ENCODE data around the gene KIF16B.
"Not testable (repeated sequence)": the region's sequence is repeated elsewhere in the genome, so short reads cannot be mapped to it uniquely, and the experiment has no call there.

KIF16B gene

GRCh38 chr20:16472045-16472872 lies 101.0 kb downstream of the KIF16B start:
- no peak for DNase-seq

- no peak for DNase-seq
Observed at GRCh38 chr20:16469395-16469905, 103.8 kb downstream of the KIF16B start.

GRCh38 chr20:16462711-16463110 lies 110.5 kb downstream of the KIF16B start:
- no peak for DNase-seq

DNA sequence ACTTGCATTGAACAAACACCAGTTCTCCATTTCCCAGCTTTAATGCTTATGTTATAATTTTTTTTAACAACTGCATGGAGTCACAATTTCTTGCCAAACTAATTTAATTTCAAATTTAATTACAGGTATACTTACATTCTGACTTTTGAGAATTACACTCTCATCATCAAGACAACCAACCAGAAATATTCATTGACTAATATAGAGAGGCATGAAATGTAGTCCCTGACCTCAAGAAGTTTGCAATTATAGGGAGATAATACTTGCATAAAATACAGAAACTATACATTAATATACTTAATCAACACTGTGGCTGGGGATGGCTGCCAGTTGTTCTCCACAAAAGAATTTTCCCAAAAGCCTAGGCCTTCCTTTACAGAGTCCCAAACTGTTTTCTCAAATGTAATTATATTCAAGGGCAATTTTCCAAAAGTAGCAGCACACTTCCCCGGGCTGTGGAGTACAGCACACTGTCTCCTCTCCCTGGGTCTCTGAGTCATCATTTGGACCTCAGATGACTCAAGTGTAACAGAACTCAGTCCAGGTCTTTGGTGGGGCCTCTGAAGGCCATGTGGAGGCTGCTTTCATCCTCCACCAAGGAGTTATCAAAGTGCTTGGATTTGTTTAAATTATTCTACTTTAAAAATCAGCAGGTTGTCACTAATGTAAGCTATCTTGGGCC lies 114.1 kb downstream of the KIF16B start:
- DNase-seq: no peak

GRCh38 chr20:16457514-16457913 lies 115.7 kb downstream of the KIF16B start:
- DNase-seq: no peak

DNA sequence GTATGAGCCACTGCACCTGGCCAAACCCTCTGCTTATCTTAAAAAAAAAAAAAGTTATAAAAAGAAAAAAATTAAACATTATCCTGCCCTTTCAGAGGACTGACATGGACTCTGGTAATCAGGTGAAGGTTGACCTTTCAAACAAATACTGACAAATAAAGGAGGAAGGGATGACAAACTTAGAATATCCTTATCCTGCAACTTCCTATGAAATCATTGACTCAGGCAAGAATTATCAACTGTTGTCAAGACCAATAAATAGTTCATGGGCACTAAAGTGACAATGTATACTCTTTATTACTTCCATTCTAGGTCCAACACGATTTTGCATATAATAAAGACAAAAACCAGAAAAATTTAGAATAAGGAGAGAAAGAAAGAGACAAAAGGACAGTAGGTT lies 117.9 kb downstream of the KIF16B start:
- DNase-seq: no peak

DNA sequence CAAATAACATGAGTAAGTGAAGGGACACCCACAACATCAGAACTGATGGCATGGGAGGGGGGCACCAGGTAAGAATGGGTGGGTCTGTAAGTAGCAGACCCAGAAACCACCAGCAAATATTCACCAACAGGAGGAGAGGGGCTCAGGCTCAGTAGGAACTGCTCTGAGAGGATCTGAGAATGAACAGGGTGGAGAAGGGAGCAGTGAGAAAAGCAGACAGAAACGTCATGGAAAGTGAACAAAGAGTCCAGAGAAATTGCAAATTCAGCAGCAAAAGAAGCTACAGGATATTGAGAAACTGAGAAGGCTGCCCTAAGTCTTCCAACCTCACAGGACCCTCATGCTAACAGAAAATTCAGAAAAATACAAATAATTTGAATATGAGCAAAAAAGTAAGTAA lies 121.3 kb downstream of the KIF16B start:
- DNase-seq: no peak

DNA sequence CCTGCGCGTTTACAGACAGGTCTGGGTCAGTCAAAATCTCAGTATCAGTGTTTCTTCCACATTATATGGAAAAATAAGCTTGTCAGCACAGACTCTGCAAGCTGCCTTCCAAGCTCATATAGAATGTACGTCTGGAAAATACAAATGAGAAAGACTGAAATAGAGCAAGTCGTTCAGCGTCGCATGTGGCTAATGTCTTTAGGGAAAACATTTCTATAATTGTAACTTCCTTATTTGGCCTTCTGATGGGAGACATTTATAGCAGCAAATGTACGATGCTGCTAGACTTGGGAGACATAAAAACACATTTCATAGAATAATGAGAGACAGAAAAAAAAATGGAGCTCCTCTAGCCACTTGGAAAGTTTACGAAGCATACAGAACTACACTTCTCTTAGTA lies 122.2 kb downstream of the KIF16B start:
- DNase-seq: no peak

- no peak for DNase-seq
Observed at GRCh38 chr20:16446991-16447390, 126.3 kb downstream of the KIF16B start.

DNA sequence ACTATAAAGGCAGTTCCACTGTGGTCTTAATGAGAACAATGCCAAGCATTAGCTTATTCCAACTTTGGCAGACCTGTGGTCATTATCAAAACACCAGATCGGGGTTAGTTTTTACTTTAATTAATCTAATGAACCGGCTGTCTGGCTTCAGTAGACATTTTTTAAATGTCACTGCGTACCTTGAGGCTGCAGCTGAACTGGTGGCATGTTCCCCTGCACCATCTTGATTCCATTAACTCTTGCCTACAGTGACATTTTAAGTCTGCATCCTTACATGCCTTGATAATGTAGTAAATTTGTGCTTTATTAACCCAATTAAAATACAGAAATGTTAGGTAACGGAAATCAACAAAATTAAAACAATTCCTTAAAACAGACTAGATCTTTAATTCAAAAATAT lies 127.0 kb downstream of the KIF16B start:
- no peak for DNase-seq

DNA sequence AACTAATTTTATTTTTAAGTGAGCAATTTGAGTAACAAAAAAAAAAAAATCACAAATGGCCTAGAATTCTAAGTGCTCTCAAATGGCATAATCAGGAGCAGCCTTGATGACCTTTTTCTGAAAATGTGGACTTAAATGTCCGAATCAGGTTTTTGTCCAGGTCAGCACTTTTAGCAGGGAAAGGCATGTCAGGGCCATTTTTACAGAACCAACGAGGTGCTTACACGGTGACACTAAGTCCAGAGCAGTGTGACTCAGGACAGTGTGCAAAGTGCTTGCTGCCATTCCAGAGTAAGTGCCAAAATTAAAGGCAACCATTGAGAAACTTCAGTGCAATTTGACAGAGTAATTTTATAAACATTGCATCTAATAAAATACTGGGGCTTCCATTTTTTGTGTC lies 127.8 kb downstream of the KIF16B start:
- DNase-seq: no peak

DNA sequence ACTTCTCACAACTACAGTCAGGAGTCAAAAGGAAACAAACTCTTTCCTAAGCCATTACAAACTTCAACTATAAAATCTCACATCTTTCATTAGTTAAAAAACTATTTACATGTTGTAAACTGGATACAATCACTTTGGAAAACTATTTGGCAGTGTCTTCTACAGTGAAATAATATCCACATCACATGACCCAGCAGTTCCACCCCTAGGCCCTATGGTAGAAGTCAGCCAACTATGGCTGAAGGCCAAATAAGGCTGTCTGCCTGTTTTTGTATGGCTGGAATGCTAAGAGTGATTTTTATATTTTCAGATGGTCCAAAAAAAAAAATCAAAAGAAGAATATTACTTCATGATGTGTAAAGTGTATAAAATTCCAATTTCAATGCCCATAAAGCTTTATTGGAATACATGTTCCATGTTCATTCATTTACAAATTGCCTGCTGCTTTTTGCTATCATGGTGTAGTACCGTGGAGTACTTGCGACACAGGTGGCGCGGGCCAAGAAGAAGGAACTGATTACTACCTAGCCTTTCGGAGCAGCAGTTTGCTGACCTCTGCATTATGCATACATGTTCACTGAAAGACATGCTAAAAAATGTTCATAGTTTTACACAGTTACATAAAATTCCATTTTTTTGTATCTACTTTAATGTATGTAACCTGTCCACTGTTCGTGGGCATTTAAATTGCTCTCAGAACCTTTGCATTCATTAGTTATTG lies 129.0 kb downstream of the KIF16B start:
- no peak for DNase-seq

GRCh38 chr20:16441546-16442164 lies 131.6 kb downstream of the KIF16B start:
- DNase-seq: peak; percentile 17

DNA sequence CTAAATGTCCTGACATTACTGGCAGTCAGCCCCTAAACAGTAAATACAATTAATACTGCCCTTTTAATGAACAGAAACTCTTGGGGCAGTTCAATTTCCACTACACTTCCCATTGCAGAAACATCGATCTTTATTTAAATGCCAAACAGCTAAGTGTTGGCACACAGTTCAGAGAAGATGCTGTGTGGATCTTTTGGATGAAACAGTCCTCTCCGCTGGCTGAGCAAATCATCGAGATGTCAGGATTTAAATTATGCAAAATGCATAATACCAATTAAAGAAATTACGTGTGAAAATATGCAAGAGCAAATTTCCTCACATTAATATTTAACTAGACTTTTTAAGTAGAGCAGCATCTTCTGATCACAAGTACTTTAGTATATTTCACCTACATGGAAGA lies 132.6 kb downstream of the KIF16B start:
- no peak for DNase-seq

GRCh38 chr20:16439540-16439939 lies 133.7 kb downstream of the KIF16B start:
- not testable (repeated sequence) for DNase-seq

GRCh38 chr20:16438100-16438499 lies 135.1 kb downstream of the KIF16B start:
- no peak for DNase-seq

DNA sequence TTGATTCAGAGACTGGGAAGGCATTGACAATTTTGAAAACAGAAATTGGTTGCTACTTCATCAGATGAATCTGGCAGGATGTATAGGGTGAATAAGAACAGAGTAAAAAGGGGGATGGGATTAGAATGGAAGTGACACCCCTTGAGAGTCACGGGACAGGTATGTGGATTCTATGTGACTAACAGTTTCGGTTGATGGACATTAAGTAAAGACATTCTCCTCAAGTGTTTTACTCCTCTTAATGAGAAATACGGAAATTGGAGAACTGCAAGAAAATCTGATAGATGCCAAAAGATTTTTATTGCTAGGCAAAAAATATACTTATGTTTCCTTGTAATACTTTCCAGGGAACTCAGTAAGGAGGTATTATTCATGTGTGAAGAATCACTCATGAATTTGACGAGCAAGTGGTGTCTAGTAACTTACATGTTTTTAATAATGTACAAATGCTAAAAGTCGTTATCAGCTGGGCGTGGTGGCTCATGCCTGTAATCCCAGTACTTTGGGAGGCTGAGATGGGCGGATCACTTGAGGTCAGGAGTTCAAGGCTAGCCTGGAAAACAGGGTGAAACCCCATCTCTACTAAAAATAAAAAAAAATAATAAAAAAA lies 135.8 kb downstream of the KIF16B start:
- DNase-seq: no peak

GRCh38 chr20:16434062-16434664 lies 139.1 kb downstream of the KIF16B start:
- DNase-seq: no peak

GRCh38 chr20:16433293-16433580 lies 140.0 kb downstream of the KIF16B start:
- no peak for DNase-seq

- no peak for DNase-seq
Observed at GRCh38 chr20:16432466-16433292, 140.6 kb downstream of the KIF16B start.

DNA sequence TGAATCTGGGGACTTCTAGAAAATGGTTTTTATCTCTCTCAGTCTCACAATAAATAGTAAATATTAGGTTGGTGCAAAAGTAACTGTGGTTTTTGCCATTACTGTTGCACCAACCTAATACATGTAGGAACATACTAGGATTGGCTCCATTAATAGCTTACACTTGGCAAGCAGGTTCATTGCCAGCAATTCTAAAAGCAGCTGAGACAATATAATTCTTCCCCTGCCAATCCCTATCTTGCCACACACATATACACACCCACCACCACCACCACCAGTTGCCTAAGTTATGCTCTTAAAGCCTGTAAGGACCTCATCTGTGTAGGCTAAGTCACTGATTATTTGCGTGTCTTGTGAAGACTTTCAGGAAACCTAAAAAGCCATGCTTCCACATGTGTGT lies 145.1 kb downstream of the KIF16B start:
- DNase-seq: no peak

- DNase-seq: no peak
Observed at GRCh38 chr20:16427571-16427970, 145.7 kb downstream of the KIF16B start.
